Heart left ventricle (tissue), 16 donors: Measurements from ENCODE around the gene PI4KA. TPM values are rescaled to one million over a fixed set of nuclear protein-coding genes. Genes with fewer than 3 reads are reported as not detected.
"Not testable (repeated sequence)": the region's sequence is repeated elsewhere in the genome, so short reads cannot be mapped to it uniquely, and the experiment has no call there.

Source experiments
- ATAC-seq, 4 donors: fragments of 200-7000 bp; cut with Tn5 transposase; one replicate each; pipeline ENCODE4 v1.9.1; 2020 to 2022; ENCODE audit warnings: moderate library complexity in 4 of 4, mild to moderate bottlenecking in 3 of 4, moderate number of reproducible peaks in 1 of 4
- DNase-seq, 5 donors: peaks; one replicate each; pipeline ENCODE4 v3.0.0-alpha.2; 2020
- H3K27ac ChIP-seq, 12 donors: fragments of 200-600 bp; sonication (generic) in 4 of 12; one replicate each; pipeline versions ENCODE4 v1.5.0 to v1.8.0; 2016 to 2022; ENCODE audit warnings: mild to moderate bottlenecking in 2 of 12
- H3K27me3 ChIP-seq, 9 donors: fragments of 200-600 bp; sonication (generic) in 2 of 9; one replicate each; pipeline versions ENCODE4 v1.5.1 to v1.8.0; 2016 to 2022; ENCODE audit warnings: mild to moderate bottlenecking in 3 of 9
- H3K36me3 ChIP-seq, 9 donors: fragments of 200-600 bp; sonication (generic) in 2 of 9; one replicate each; pipeline versions ENCODE4 v1.5.0 to v1.8.0; 2018 to 2022; ENCODE audit warnings: mild to moderate bottlenecking in 2 of 9
- H3K4me1 ChIP-seq, 12 donors: fragments of 200-600 bp; sonication (generic) in 4 of 12; one replicate each; pipeline versions ENCODE4 v1.5.0 to v1.8.0; 2016 to 2022; ENCODE audit warnings: mild to moderate bottlenecking in 3 of 12
- H3K4me3 ChIP-seq, 12 donors: fragments of 200-600 bp; sonication (generic) in 4 of 12; one replicate each; pipeline versions ENCODE4 v1.5.0 to v1.8.0; 2017 to 2022; ENCODE audit warnings: mild to moderate bottlenecking in 9 of 12, moderate library complexity in 4 of 12
- H3K9me3 ChIP-seq, 12 donors: fragments of 200-600 bp; sonication (generic) in 4 of 12; one replicate each; pipeline versions ENCODE4 v1.5.0 to v1.8.0; 2016 to 2022; ENCODE audit warnings: mild to moderate bottlenecking in 1 of 12
- POLR2A ChIP-seq, 2 donors: fragments of 450-650 bp; IDR thresholded peaks; one replicate each; pipeline ENCODE4 v1.6.1; 2017; ENCODE audit warnings: antibody characterized with exemption in 2 of 2, mild to moderate bottlenecking in 2 of 2, moderate library complexity in 2 of 2
- WGBS, 4 donors: extraction: QIAGEN DNeasy Blood & Tissue Kit in 2 of 4; methylation state at CpG; one replicate each; pipeline versions ENCODE4 v1.1.5 to v1.1.7; 2013 to 2018; 5-methylcytosine and 5-hydroxymethylcytosine counted together
- intact Hi-C, 10 donors: fragments of 100-400 bp; cut with DNase I; formaldehyde crosslinking; loops; one replicate each; pipeline versions ENCODE4 v1.11.1 to v1.14.2; 2022
- polyA plus RNA-seq, 2 donors: library from polyadenylated mRNA; stranded (reverse); fragments of 200-250 nt; gene quantifications; one replicate each; pipeline ENCODE4 v1.2.3, GENCODE V29; 2013
- total RNA-seq, 9 donors: library from RNA; depleted of rRNA in 2 of 9; stranded (reverse); fragments of >200 nt in 2 of 9; fragmentation: NEBNext Ultra II Directional in 3 of 9; extraction: Animal tissue kit (Norgen Biotek cat#: 25700) in 3 of 9; gene quantifications; one replicate each; pipeline versions ENCODE4 v1.1.0 to v1.2.4, GENCODE V29; 2016 to 2023
- TF ChIP-seq, protein P1 (sequence below), 12 donors: fragments of 200-600 bp; sonication (generic) in 4 of 12; IDR thresholded peaks; one replicate each; pipeline versions ENCODE4 v1.5.0 to v1.8.0; 2018 to 2022; ENCODE audit warnings: antibody characterized with exemption in 12 of 12, mild to moderate bottlenecking in 5 of 12
- donor health status: ischemic (EF 13 %, LVEDD 7.1; RV severe dilation, severe dysfunction).
- donor health status: healthy with polysubstance abuse.
- donor health status: DM: no; HTN: yes; CAD: no.
- donor health status: DM: no; HTN: no; CAD: no.
- donor health status: ischemic (EF 25% LVEDD 6.9; RV normal size, moderate dysfunction).
- donor health status: ischemic (EF 25% LVEDD 5.7; RV mildly dilated, moderate dysfunction).
- donor health status: healthy.
- donor health status: DM: yes; HTN: yes; CAD: no.
- donor health status: ischemic (EF 35%, LVEDD 5.7; RV mildly dilated, moderate dysfunction).
- donor health status: nonischemic (EF 11% LVEDD 7.7; RV severe dilation, severe dysfunction).
- donor health status: DM: yes; HTN: yes; CAD: no.
- donor health status: PGD.
- donor health status: ischemic (EF 29% LVEDD 5.4; RV normal size, mild dysfunction).
- donor health status: nonischemic (EF 23%, LVEDD 6.1; RV moderate dilation, normal function).

Gene PI4KA
- total and polyA plus RNA-seq, 11 donors = 20.6 to 66.4 (median 46.9) TPM

DNA sequence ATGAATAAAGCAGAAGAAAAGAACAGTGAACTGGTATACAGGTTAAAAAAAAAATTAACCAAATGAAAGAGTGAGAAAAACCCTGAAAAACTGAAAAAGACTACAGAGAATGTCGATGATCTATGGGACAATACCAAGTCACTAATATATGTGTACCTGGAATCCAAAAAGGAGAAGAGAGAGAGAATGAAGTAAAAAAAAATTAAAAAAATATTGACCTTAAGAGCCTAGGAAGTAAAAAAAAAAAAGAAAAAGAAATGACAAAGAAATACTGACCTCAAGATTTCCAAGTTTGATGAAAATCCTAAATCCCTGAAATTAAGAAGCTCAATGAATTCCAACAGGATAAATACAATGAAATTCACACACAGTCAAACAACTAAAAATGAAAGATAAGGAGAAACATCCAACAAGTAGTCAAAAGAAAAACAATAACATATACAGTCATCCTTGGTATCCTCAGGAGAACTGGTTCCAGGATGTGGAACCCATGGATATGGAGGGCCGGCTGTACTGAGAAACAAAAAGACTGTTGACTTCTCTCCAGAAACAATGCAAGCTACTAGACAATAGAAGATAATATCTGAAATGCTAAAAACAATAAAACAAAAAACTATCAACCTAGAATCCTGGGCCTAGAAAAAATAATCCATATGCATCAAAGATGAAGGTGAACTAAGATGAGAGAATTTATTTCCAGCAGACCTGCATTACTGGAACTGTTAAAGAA is 118.2 kb downstream of the PI4KA start:
- TF ChIP-seq POLR2A (IDR thresholded peaks at IDR 0.05) = no peak
- TF ChIP-seq, protein P1, sequence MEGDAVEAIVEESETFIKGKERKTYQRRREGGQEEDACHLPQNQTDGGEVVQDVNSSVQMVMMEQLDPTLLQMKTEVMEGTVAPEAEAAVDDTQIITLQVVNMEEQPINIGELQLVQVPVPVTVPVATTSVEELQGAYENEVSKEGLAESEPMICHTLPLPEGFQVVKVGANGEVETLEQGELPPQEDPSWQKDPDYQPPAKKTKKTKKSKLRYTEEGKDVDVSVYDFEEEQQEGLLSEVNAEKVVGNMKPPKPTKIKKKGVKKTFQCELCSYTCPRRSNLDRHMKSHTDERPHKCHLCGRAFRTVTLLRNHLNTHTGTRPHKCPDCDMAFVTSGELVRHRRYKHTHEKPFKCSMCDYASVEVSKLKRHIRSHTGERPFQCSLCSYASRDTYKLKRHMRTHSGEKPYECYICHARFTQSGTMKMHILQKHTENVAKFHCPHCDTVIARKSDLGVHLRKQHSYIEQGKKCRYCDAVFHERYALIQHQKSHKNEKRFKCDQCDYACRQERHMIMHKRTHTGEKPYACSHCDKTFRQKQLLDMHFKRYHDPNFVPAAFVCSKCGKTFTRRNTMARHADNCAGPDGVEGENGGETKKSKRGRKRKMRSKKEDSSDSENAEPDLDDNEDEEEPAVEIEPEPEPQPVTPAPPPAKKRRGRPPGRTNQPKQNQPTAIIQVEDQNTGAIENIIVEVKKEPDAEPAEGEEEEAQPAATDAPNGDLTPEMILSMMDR (IDR thresholded peaks at IDR 0.05) = no peak
- Histone ChIP-seq H3K4me3 (no peak overlapping the region), H3K27me3 (no peaks in the 10 kb centered on the region), H3K36me3 (peaks cover 0 to 66% (median 59%) of the 10 kb centered on the region in 9 donors), H3K9me3 (peaks cover 0 to 10% (median 0%) of the 10 kb centered on the region in 12 donors), H3K4me1 (peaks cover 0 to 7% (median 0%) of the 10 kb centered on the region in 12 donors), H3K27ac (no peak overlapping the region)
- intact Hi-C loops = loop anchor here in 1 of 10 donors (5.0 kb wide), 1 partner anchor 133 kb away; no protein-coding TSS in a partner anchor
- DNase-seq = no peak
- ATAC-seq = no peak
- 84 to 87% (median 85%) methylated on average over 2 of the region's 2 CpGs for WGBS, 4 donors

DNA sequence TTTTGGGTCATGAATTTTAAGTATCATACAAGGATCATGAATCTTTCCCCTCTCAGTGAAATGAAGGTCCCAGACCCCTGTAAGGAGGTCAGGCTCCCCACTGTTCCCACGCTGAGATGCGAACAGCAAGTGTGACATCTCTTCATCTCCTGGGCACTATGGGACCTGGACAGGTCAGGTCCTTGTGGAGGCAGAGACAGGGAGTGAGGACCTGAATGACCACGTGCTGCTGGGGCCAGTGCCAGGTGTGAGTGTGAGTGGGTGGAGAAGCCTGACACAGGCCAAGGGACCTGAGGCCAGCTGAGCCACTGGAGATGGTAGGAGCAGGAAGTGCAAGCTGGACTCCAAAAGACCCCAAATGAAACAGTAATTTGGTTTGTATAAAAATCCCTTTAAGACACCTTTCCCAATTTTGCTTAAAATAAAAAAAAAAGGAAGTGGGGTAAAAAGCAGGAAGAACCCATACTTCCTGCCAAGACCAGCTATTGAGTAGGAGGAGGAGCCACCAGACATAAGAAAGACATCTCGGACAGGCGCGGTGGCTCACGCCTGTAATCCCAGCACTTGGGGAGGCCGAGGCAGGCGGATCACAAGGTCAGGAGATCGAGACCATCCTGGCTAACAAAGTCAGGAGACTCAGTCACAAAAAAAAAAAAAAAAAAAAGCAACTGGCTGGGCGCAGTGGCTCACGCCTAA is 120.1 kb downstream of the PI4KA start:
- Histone ChIP-seq H3K4me1 (peaks cover 0 to 7% (median 0%) of the 10 kb centered on the region in 12 donors), H3K27me3 (no peaks in the 10 kb centered on the region), H3K4me3 (no peak overlapping the region), H3K9me3 (peaks cover 0 to 10% (median 0%) of the 10 kb centered on the region in 12 donors), H3K27ac (no peak overlapping the region), H3K36me3 (peaks cover 0 to 47% (median 40%) of the 10 kb centered on the region in 9 donors)
- DNase-seq (no peak), ATAC-seq (no peak)
- intact Hi-C loops = no loop called here
- 86 to 89% (median 88%) methylated on average over 12 of the region's 12 CpGs for WGBS, 4 donors
- TF ChIP-seq, protein P1 (IDR thresholded peaks at IDR 0.05) = no peak
- TF ChIP-seq POLR2A (IDR thresholded peaks at IDR 0.05) = no peak

DNA sequence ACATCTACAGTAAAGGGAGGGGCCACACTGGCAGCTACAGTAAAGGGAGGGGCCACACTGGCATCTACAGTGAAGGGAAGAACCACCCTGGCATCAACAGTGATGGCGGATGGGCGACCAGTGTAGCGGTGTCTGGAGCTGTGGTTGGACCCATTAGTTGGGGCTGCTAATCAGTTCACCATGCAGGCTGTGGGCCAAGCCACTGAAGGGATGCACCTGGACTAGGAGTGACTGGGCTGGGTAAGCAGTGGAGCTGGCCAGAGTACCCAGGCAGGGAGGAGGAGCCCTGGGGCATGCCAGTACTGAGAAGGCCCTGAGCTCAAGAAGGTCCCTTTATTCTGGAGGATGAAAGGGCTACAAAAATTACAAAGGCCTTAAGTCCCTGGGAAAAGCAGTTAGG is 121.7 kb downstream of the PI4KA start:
- intact Hi-C loops, DNase-seq, H3K27me3 ChIP-seq, H3K4me1 ChIP-seq, H3K27ac ChIP-seq, H3K9me3 ChIP-seq, H3K4me3 ChIP-seq: not testable (repeated sequence)
- WGBS, 4 donors = 97 to 100% (median 98%) methylated on average over 3 of the region's 3 CpGs
- ATAC-seq = peak in 1 of 4 donors; percentile 14
- H3K36me3 ChIP-seq = peaks cover 0 to 37% (median 30%) of the 10 kb centered on the region in 9 donors

DNA sequence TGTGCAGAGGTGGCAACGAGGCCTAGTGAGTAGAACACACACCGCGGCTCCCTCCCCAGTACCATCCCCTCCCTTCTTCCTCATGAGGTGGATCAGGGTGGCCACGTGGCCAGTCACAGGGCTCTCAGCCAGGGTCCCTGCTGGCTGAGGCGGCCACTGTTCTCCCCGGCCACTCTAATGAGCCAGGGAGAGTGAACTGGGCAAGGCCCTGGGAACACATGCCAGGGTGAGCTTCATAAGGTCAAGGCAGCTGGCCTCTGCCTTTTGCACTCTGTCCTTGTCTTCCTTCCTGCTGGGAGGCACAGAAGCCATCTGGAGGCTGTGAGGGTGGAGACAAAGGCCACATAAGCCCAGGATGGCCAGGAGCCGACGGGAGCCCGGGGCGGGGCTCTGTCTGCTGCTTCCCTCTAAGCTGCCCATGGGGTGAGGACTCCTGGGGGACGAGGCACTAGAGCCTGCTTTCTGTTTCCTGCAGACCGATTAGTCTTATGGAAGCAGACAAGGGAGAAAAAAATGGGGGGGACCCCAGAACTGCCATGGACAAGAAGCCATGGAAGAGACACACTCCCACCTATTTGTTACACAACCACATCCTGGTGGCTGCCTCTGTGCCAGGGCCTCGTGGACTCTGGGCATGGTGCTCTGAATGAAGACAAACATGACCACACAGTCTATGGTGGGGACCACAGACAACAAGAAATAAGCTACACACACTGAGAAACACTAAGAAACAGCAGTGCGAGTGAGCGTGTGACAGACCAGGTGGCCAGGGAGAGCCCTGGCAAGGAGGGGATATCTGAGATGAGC is 123.1 kb downstream of the PI4KA start:
- H3K4me1 ChIP-seq, intact Hi-C loops, DNase-seq, H3K4me3 ChIP-seq, H3K27me3 ChIP-seq, H3K9me3 ChIP-seq, H3K27ac ChIP-seq: not testable (repeated sequence)
- 63 to 82% (median 73%) methylated on average over 8 to 12 of the region's 15 CpGs for WGBS, 4 donors
- ATAC-seq = peak; percentile 29 to 47 (median 42)
- peaks cover 0 to 30% (median 24%) of the 10 kb centered on the region in 9 donors for H3K36me3 ChIP-seq

- H3K27me3 ChIP-seq, DNase-seq, H3K4me3 ChIP-seq, ATAC-seq, H3K9me3 ChIP-seq, intact Hi-C loops, H3K4me1 ChIP-seq, H3K27ac ChIP-seq: not testable (repeated sequence)
- peaks cover 0 to 48% (median 39%) of the 10 kb centered on the region in 9 donors for H3K36me3 ChIP-seq
- 87 to 100% (median 93%) methylated on average over 2 to 6 of the region's 8 CpGs for WGBS, 4 donors
Observed at GRCh38 chr22:20732431-20732830, 126.2 kb downstream of the PI4KA start.
